HG02884 (cell line): Measurements from ENCODE around the gene NR1H2.
"Not testable (repeated sequence)": the region's sequence is repeated elsewhere in the genome, so short reads cannot be mapped to it uniquely, and the experiment has no call there.

Source experiments
- ATAC-seq: cut with Tn5 transposase; IDR thresholded peaks from one replicate; pipeline ENCODE4 v1.9.1; 2021; ENCODE audit warnings: mild to moderate bottlenecking, moderate library complexity; ENCODE audit not compliant: unreplicated experiment

The NR1H2 gene

GRCh38 chr19:50344661-50345318 lies 31.5 kb upstream of the NR1H2 start:
- ATAC-seq: no peak

DNA sequence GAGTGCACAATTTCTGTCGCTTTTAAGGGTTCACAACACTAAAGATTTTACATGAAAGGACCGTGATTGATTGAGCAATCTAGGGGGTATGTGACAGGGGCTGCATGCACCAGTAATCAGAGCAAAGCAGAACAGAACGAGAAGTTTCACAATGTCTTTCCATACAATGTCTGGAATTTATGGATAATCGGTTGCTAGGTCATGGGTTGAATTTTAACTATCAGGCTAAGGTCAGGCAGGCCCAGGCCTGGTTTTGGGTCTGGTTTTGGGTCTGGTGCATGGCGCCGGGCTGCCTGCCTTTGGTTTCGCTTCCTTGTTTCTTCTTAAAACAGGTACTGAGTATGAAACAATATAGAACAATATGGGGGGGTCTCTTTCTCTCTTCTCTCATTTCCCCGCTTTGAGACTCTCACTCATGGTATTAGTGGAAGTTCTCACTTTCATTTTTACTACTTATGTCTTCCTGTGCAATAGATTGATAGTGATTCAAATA lies 29.1 kb upstream of the NR1H2 start:
- ATAC-seq: not testable (repeated sequence)

- ATAC-seq: no peak
These were observed 26.8 kb upstream of the NR1H2 start for GRCh38 chr19:50349277-50350057.

DNA sequence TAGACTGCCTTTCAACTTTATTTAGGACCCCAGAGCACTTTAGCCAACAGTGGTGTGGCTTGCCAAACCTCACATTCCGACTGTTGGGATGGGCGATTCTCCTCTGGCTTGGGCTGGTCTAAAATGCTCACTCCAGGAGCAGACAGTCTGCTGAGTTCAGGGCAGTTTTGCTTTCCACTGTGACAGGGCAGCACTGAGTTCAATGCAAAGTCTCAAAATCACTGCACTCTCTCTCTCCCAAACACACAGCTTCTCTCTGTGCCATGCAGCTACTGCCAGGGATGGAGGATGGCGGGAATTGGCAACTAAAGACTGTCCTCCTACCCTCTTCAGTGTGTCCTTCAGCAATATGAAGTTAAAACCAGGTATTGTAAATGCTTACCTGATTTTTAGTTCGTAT lies 24.0 kb upstream of the NR1H2 start:
- ATAC-seq: no peak

- ATAC-seq: not testable (repeated sequence)
These were observed 22.8 kb upstream of the NR1H2 start for GRCh38 chr19:50353487-50353880.

DNA sequence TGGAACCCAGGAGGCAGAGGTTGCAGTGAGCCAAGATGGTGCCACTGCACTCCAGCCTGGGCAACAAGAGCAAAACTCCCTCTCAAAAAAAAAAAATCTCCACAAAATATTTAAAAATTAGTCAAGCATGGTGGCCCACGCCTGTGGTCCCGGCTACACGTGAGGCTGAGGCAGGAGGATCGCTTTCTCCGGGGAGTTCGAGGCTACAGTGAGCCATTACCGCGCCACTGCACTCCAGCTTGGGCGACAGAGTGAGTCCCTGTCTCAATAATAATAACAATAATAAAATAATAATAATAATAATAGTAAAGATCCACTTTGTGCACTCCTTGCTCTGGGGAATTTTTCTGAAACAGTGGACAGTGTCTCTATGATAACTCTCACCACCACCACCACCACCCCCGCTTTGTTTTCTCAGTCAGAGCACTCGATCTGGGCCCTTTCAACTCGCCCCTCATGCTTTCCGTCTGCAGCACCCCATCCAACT lies 19.5 kb upstream of the NR1H2 start:
- no peak for ATAC-seq

DNA sequence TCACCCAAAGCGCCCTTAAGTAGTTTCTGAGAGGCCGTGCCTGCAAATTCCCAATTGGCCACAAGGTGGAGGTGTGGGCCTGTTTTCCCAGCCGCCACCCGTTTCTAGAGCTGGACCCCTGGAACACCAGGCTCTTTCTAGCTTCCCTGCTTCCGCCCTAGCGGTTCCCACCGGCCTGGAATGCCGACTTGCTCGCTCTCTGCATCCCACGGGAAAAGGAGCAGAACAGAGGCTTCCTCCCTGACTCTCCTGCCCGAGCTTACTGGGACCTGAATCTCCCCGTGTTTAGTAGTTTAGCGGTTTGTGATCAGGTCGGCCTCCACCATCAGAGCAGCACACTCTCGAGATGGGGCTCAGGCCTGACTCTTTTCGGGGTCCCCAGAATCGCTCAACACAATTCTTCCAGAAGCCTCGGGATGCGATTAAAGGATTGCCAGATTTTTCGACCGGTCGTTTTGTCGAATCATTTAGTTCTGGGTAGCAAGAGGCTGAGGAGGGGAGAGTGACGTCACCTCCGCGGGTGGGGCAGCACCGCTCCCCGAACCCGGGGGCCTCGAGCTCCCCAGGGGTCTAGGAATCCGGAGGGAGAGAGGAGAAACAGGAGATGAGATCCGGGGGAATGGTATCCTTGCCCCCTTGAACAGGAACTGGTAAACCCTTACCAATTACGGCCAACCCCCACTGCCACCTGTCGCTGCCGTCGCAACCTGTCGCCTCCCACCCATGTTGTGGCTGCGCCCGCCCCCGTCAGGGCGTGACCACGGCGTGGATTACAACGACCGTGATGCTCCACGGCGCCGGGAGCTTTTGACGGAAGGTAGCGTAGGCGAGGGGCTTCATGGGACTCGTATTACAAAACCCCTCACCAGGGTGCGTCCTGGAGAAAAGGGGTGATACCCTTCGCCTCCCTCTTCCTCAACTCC lies 18.8 kb upstream of the NR1H2 start:
- ATAC-seq: no peak

GRCh38 chr19:50358483-50359327 lies 17.6 kb upstream of the NR1H2 start:
- ATAC-seq: no peak

DNA sequence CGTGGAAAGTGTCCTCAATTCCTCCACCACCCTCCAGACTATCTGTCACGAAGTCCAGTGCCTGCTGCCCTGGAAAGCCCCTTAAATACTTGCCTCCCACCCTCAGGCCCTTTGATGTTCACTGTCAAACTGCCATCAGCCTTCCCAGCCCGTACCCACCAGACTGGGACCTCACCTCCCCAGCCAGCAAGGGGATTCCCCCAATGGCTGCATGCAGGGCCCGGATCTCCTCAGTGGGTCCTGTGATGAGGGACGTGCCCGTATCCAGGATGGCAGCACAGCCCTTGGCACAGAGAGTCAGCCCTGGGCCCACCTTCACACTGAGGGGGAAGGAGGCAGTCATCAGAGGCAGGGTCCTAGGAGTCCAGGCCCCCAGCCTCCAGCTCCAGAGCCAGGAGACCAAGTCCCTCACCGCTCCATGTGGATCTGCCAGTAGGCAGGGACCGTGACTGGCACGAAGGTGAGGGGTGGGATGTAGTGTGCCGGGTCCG lies 16.9 kb upstream of the NR1H2 start:
- no peak for ATAC-seq

DNA sequence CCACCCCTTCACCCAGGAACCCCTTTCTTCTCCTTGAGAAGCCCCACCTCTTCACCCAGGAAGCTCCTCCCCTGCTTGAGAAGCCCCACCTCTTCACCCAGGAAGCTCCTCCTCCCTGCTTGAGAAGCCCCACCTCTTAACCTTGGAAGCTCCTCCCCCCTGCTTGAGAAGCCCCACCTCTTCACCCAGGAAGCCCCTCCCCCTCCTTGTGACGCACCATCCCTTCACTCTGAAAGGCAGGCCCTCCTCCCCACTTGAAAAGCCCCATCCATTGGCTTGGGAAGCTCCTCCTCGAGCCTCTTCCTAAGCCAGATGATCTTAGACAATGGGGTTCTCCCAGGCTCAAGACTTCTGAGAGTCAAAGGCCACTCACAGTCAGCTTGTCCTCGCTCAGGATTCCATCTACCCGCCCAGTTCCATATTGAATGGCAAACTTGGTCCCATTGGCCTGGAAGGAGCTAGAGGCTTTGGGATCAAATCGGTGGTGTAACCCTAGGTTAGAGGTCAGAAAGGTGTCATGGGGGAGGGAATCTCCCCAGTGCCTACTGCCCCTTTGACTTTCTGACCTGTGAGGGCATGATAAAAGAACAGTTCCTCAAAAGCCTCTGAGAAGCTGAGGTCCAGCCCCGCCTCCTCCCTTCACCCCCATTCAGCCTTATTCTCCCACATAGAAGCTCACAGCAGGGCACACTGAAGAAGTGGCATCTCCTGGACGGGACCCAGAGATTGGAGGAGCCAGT lies 14.8 kb upstream of the NR1H2 start:
- ATAC-seq: no peak

- ATAC-seq: no peak
These were observed 14.2 kb upstream of the NR1H2 start for GRCh38 chr19:50362030-50362412.

- no peak for ATAC-seq
These were observed 13.4 kb upstream of the NR1H2 start for GRCh38 chr19:50362656-50363424.

DNA sequence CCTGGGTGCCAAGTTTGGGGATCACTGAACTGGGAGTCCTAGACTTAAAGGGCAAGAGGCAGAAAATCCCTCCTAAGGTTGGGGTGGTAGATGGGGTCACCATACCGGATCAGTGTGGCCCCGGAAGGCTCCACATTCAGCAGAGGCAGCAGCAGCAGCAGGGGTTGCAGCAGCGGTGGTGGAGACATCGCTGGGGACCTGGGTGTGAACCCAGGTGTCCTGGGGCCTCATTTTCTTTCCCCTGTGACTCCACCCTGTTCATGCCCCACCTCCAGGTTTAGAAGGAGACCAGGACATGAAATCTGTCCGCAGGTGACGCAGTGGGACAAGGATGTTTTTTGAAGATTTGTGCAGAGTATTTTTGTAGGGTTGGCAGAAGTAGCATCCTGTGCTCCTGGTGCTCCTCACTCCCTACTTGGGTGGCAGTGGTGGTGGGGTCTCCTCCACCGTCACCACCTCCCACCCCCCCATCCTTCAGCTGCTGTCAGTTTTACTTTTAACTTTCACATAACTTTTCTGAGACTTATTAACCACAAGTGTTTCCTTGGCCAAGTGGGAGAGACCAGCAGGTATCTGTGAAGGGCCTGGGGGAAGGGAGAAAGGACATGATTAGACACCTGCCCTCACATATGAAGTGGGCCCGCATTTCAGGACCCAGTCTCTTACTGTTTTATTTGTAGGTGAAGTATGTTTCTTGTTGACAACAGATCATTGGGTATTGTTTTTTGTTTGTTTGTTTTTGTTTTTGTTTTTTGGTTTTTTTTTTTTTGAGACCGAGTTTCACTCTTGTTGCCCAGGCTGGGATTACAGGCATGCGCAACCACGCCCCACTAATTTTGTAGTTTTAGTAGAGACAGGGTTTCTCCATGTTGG lies 10.6 kb upstream of the NR1H2 start, which contains the start of gene NAPSA:
NAPSA (minus strand) TSS at position 206 of the 873 bp plus-strand sequence; CDS start at position 188, 18 bp downstream.
- no peak for ATAC-seq

- ATAC-seq: no peak
These were observed 7.3 kb upstream of the NR1H2 start for GRCh38 chr19:50368649-50369570.

GRCh38 chr19:50371914-50372475 lies 4.3 kb upstream of the NR1H2 start:
- ATAC-seq: no peak

- no peak for ATAC-seq
These were observed 799 bp downstream of the NR1H2 start for GRCh38 chr19:50377051-50377461.
